Hematopoietic multipotent progenitor cell (in vitro differentiated cells): ENCODE measurements around the gene CXCL12. TPM values are rescaled to one million over a fixed set of nuclear protein-coding genes. Genes with fewer than 3 reads are reported as not detected.

ENCODE experiments used
- DNase-seq, 3 donors: peaks; one replicate each; pipeline ENCODE4 v3.0.0-alpha.2; 2011 to 2015; ENCODE audit warnings: low read depth in 2 of 3, low spot score in 2 of 3
- total RNA-seq: library from RNA; depleted of rRNA; stranded (reverse); fragments of >200 nt; gene quantifications from one replicate; pipeline ENCODE4 v1.2.3, GENCODE V29; 2012

CXCL12 gene
- total RNA-seq, 1 donor, result under 0.01 TPM

DNA sequence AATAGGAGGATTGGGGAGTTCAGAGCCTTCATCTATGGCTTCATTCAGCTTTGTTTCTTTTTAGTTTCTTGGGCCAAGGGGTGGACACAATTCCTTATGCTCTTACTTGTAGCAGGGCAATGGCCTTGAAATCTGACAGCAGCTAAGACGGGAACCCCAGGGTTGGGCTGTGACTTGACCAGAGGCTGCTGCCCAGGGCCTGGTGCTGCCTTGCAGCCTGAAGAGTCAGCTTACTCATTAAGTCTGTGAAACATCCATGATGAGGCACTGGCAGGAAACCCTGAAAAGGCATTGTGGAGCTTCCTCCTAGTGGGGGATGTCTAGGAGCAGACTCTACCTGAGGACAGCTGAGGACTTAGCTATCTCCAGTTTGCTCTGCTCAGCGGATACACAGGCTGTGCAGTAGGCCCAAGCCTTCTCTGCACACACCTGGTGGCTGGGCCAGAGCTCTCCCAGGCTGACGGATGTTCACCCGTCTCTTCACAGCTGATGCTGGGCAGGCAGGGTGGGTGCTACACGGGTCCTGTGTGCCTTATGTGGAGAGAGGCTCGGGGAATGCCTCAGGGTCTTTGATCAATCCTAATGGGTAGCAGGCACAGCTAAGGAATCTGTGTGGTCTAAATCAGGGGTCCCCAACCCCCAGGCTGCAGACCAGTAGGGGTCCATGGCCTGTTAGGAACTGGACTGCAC, 17.8 kb downstream of the CXCL12 start:
- no peak for DNase-seq

DNA sequence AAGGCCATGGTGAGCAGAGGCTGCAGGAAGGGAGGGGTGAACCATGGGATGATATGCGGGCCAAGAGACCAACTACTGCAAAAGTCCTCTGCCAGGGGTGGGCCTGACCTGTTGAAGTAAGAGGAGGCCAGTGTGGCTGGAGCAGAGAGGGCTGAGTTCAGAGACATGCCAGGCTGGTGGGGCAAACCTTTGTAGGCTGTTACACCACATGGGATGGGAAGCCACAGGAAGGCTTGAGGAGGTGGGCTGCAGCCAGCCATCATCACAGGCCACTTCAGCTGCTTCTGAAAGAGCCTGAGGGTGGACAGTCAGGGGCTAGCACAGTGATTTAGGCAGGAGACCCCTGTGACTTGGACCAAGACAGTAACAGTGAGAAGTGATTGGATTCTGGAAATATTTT, 20.3 kb downstream of the CXCL12 start:
- no peak for DNase-seq

DNA sequence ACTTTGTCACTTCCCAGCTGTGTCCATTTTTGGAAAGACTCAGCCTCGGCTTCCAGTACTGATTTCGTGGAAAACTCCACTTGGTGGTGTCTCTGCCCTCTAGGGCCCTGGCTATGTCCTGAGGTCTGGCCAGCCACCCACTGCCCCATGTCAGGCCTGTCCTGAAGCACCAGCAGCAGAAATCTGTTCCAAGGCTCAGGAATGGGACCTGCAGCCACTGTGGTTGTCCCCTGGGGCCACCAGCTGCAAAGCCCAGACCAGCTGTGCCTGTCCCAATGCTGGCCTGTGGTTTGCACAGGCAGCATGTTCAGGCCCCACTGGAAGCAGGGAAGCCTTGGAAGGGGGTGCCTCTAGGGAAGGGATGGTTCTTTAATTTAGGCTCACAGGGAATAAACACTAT, 21.2 kb downstream of the CXCL12 start:
- DNase-seq, result no peak

DNA sequence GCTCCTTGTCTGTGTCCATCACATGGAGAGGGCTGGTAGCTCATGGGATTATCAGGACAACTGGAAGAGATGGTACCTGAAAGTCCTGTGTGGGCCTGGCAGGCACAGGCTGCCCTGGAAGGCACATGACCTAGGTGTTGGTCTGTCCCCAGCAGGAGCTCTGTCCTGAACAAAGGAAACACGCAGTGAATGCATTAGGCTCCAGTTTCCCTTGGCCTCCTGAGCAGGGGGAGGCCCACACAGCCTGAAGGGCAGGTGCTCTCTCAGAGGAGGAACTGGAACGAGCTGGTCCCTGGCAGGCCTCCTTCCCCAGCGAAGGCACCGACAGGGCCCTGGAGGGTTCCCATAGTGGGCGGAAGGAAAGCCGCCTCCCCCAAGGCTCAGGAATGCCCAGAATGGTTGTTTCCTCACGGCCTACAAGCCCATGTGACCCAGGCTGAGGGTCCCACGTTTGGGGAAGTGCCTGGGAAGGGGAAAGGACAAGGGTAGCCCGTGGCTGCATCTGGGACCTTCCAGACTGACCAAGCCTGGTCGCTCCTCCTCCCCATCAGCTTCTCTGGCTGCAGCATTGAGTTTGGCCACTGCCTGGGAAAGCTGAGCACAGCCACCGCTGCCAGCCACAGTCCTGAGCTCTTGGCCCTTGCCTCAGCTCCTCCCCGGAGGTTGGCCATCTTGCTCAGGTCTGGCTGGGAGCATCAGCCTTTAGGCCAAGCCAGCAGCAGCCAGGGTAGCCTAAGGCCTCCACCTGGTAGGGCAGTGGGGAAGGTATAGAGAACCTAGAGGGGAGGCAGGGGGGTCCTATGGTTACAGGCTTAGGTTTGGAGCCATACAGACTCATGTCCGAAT, 21.8 kb downstream of the CXCL12 start:
- DNase-seq, result no peak

DNA sequence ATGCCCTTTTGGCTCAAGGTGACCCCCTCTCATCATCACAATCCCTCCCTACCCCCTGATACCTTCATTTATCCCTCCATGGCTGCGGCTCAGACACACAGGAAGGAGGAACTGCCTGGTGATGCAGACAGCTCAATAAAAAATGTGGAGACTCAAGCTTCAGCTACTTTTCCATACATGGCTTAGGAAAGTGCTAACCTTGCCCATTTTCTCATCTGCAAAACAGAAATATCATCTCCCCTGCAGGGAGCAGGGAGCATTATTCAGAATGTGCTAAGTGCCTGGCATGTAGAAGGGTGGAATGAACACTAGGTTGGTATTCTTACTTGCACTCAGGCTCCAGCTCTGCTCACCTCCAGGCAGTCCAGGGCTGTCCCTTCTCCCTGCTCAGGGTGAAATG, 23.8 kb downstream of the CXCL12 start:
- no peak for DNase-seq

DNA sequence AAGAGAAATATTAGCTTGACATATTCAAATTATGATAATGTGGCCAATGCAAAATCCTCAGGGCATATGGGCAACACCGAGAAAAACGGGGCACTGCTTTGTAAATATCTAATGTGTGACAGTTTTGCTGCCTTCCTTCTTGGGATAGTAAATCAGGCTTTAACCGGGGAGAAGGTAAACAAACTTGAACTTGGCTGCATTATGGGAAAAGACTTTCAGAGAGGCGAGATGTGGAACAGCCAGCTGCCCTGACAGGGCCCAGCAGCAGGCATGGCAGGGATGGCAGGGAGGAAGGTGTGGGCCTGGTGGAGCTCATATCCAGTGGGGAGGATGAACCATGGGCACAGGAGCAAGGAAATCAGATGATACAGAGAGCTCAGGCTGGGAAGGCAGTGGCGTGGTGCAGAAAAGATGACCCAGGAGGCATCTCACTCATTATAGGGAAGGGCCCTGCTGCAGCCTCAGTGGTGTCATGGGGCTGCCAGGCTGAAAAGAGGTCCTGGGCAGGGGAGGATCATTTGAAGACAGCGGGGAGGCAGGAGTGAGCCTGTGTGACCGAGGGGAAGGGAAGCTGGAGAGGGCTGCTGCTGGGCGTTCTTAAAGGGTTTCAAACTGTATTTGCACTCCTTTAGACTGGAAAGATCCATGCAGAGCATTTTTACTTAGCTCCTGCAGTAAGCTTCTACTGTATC, 26.7 kb downstream of the CXCL12 start:
- DNase-seq, result no peak

DNA sequence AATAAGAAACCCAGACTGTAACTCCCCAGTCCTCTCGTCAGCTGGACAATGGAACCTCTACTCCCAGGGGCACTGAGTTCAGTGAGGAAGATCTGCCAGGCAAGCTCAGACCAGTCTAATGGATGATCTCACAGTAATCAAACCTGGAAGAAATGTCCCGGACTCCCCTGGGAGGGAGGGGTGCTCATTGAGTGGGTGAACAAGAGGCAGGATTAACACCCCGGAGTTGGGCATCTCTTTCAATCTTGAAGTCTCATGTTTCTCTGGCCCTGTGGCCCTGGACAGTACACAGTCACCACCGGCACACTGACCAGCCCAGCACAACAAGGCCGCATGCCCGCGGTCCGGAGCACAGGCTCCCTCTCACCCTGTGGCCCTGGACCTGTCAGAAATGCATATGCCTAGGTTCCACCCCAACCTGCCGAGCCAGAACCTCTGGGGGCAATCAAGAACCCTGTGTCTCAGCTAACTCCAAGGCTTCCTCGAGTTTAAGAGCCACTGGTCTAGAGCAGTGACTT, 27.8 kb downstream of the CXCL12 start:
- DNase-seq, result no peak

DNA sequence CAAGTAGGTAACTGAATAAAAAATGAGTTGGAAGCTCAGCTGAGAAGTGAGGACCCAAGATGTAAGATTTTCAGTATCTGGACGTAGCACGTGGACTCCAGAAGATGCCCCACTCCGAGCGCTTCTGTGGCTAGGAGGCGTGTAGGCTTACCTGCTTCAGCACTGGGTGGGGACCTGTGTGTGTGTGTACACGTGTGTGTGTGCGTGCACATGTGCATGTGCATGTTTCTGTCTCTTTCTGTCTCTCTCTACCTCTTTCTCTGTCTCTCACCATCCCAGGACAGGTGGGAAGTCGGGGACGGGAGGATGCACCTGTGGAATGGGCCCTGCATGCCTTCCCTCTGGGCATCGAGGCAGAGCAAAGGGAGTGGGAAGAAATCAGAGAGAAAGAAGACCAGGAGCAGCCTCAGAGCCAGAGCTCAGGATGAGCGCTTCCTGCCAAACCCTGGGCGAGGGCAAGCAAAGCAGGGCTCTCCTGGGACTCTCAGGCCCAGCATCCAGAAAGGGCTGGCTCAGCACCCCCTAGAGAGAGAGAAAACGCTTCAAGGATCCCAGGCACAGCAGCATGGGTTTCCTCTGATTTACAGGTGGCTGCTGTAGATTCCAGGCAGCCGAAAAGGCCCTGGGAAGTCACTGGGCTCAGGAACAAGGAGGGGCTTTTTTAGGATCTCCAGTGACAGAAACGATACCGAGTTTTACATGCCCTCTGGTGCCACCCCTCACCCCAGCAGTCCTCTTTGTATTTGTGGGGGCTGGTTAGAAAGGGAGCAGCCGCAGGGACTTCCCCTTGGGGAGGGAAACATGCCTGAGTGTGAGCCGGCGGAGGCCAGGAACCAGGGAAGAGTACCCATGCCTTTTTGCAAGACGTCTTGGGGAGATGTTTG, 28.5 kb downstream of the CXCL12 start:
- DNase-seq, result no peak

DNA sequence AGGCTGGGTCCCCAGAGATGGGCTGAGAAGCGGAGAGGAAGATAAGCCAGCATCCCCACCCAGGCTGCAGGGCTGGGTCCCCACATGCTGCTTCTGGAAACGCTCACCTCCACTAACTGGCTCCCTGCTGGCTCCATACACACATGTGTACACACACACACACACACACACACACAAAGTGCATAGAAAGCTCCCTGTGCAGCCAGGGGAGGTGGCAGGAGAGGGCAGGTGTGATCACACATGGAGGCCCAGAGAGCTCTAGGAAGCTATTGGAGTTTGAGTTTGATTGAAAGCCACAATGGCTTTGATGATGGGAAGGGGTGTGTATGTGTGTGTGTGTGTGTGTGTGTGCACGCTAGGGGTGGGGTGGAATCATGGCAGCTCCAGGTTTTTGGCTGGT, 29.3 kb downstream of the CXCL12 start:
- no peak for DNase-seq

DNA sequence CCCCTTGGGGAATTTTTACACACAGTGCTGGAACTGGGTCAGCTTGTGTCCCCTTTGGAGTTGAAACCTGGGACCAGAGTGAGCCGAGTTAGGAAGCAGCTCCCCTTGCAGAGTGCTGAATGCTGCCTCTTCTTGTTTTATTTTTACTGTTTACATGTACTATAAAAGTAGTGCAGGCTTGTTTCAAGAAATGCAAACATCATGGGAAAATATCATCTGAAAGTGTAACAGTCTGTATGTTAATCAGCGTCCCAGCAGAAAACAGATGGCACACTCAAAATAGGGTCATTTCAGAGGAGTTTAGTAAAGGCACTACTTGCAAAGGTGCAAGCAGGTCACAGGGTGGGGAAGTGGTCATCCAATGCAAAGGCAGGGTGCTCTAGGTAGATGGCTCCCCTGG, 30.1 kb downstream of the CXCL12 start:
- DNase-seq, result no peak

DNA sequence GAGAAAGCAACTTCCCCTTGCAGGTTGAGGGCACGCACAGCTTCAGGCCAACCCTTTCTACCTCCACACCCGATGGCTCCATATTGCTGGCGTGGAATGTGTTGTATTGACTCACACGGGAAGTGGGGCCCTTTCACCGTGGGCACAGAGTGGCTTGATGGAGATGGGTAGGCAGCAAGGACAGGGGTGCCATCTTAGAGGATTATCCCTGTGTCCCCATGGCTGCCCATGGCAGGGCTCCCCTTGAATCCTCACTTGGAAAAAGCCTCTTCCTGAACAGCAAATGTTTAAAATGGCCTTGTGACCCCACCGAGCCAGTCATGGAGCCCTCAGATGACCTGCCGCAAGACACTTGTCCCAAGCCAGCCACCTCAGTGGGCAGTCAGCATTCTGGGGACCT, 31.2 kb downstream of the CXCL12 start:
- no peak for DNase-seq

DNA sequence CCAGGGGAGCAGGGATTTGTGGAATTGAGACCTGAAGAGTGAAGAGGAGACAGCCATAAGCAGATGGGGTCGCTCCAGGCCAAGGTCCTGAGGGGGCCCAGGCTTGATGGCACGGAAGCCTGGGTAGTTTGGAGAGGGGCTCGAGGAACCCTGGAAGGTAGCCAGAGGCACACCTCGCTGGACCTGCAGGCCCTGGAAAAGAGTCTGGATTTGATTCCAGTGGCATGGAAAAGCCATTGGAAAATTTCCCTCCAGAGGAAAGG, 31.8 kb downstream of the CXCL12 start:
- DNase-seq, result no peak

DNA sequence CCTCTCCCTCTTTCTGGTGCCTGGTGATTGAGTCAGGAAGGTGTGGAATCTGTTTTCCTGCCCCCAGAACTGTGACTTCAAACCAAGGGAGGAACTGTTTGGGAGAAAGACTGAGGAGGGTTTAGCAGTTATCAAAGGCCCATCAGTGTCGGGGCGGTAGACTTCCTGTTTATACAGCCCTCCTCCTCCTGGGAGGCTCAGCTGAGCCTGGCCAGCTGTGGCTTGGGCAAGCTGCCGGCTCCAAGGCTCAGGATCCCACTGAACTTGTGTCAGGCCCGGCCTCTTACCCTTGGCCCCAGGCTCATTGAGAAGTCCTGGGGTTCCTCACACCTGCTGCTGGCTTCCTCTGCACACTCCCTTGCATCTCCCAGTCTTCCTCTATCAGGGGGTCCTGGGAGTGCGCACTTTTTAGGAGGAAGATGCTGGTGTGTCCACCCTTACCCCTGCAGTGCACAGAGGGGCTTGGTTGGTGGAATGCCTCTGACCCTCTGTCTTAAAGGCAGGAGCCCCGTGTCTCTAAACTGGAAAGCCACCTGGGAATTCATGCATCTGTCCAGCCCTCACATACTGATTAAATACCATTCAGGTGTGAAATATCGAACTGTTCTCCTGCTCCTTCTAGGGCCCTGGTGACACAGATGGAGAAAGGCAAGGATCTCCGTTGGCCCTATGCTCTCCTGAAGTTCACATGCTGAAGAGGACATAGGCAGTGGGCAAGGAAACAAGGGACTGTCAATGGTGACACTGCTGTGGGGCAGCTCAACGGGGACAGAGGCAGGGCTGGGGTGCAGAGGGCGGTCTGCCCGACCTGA, 32.4 kb downstream of the CXCL12 start:
- peak in 1 of 3 donors; percentile 26 for DNase-seq

DNA sequence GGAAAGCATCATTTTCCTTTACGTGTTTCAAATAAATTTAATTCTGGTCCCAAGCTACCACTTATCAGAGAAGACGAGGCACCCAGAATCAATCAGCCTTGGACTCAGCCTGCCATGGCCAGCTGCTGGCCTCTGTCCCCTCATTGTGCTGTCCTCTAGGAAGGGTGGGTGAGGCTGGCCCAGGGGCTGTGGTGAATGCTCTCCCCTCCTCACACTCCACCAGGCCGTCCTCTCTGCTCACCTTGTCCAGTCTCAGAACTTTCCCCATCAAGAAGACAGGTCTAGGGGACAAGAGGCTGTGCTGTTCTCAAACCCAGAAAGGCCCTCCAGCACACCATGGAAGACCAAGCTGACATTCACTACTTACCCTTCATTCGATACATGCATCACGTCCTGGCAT, 36.4 kb downstream of the CXCL12 start:
- no peak for DNase-seq

DNA sequence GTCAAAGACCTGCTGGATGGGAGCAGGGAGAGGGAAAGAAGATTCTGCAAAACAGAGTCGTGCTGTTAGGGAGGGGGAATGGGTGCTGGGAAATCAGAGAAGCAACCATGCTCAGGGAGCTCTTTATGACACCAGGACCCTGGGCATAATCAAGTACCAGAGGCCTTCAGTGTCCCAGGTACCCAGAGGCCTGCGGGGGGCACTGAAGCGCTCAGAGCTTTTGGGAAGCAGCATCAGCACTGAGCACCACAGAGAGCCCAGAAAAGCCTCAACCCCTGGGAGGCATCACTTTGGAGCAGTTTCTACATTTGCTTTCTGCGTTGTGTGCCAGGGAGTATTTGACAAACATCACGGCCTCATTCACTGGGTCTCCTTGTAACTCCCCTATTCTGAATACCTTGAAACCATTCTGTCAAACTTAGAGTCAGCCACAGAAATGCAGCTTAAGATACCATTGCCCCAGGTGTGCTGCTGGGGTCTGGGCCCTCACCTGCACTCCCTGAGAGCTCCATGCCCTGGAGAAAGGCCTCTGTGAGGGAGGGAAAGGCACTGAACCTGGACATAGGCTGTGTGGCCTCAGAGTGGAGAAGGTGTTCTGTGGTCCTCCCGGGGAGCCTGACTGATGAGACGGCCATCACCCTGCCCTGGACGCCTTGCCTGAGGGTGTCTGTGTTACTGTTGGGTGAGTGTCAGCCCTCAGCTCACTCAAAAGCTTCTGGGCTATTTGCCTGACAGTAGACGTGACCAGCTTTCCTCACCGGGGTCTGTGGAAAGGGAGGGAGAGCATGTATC, 37.1 kb downstream of the CXCL12 start:
- no peak for DNase-seq

DNA sequence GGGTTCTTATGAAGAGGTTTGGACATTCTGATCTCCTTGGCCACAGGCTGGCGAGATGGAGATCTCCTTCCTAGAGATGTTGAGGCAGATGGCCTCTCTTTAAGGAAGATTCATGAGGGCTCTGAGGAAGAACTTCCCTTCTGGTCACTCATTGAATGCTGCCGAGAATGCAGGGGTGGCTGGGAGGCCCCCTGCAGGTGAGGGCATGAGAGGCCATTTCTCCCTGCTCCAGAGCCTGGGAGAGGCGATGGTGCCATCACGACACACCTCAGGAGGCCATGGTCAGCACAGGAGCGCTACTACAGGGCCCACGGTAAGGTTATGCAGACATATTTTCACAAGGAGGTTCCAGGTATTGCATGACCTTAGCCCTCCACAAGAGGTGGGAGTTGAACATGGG, 40.2 kb downstream of the CXCL12 start:
- no peak for DNase-seq

DNA sequence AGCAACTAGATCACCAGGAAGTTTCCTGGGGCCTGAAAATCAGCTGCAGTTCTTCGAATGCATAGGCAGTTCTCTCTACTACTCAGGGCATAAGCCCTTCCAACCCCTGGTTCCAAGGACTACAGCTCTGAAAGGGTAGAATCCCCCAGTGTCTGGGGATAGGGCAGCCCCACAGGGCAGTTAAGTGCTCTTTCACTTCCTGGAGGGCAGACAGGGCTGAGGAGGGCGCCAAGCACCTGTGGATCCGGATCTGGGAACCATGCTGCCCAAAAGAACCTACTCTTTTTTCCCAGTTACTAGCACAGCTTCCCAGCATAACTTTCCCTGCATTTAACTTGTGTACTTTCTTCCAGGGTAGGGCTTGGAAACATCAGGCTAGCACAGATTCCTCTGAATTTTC, 41.1 kb downstream of the CXCL12 start:
- no peak for DNase-seq

DNA sequence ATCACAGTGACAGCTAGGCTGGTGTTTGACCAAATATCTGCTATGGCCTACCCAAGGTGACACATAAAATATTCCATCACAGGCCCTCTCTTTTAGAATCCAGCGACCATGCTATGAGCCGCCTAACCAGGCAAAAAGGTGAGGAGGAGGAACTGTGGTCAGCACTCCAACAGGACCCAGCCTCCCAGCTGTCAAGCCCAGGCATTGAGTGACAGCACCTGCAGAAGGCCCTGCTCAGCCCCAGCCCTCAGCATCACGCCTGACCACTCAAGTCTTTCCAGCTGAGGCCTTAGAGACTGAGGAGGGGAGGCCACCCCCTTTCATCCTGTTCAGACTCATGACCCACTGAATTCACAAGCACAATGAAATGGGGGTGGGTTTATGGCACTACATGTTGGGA, 43.0 kb downstream of the CXCL12 start:
- DNase-seq, result no peak

DNA sequence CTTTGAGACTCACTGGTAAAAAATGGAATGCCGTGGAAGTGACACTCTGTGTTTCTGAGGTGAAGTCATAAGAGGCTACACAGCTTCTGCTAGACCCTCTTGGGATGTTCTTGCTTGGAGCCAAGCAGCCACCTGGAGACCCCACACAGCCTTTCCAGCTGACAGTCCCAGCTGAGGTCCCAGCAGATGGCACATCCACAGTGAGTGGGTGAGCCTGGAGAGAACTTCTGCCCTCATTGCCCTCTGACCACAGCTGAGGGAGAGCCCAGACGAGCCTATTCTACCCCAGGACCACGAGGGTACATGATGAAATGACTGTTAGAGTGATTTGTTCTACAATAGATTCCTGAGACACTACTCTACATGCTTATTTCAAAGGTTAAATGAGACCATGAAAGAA, 44.3 kb downstream of the CXCL12 start:
- DNase-seq, result no peak
